ENCODE data around the gene HAPSTR1. TPM values are rescaled to one million over a fixed set of nuclear protein-coding genes. Genes with fewer than 3 reads are reported as not detected.

HAPSTR1 gene
- total and polyA plus RNA-seq, 2 of the 13 experiments (the other 11 are each of a cell fraction or from before 2014, with no cell fraction given) = 25.2 to 83.2 TPM

DNA sequence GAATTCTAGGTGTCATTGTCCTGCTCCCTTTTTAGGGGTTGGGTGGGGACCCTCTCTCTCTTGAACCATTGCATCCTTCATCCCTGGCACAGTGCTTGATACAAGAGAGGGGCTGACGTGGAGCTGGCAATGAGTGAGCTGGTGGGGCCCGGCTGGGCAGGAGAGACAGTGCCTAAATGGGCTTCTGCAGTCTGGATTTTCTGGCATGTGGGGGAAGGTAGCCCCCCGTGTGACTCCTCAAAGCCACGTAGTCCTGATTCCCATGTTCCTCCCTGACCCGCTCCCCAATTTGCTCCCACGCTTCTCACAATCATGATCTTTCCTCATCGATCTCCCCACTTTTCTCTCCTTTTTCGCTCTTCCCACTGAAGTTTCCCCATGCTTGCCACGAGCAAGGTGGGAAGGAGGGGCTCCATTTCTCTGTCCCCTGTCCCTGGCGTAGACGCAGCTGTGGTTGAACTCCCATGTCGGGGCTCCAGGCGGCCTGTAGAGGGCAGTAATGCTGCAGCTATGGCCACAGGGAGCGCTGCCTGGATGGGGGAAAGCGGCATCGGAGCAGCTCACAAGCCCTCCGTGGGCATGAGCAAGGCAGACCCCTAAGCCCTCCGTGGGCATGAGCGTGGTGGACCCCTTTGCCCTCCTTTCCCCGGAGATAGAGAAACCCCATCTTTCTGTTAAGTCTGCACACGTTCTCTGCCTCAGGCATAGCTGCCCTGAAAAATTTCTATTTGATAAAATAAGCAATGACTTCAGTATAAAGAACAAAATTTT is 47.5 kb downstream of the HAPSTR1 start (continued):
- TF ChIP-seq, protein P1, sequence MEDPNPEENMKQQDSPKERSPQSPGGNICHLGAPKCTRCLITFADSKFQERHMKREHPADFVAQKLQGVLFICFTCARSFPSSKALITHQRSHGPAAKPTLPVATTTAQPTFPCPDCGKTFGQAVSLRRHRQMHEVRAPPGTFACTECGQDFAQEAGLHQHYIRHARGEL (CRISPR knock-in tag; IDR thresholded peaks at IDR 0.05) = no peak
- TF ChIP-seq MEIS1 (CRISPR knock-in tag; IDR thresholded peaks at IDR 0.05; ENCODE audit: borderline replicate concordance) (peak; percentile 40; the same call in 1 of the 2 replicates), ZNF343 (CRISPR knock-in tag; IDR thresholded peaks at IDR 0.05) (no peak; the same call in 1 of the 2 replicates), RFXAP (CRISPR knock-in tag; IDR thresholded peaks at IDR 0.05; ENCODE audit: borderline replicate concordance) (no peak), ZFP37 (CRISPR knock-in tag; IDR thresholded peaks at IDR 0.05; ENCODE audit: borderline replicate concordance) (no peak), SAFB2 (CRISPR knock-in tag; IDR thresholded peaks at IDR 0.05; ENCODE audit: borderline replicate concordance, low read depth) (0 out of 2 replicates have a peak, but pooled peaks have one; percentile 63), ASH2L (IDR thresholded peaks at IDR 0.05; ENCODE audit: insufficient read length, low read depth, low read length) (no peak), ZNF3 (CRISPR knock-in tag; IDR thresholded peaks at IDR 0.05) (no peak), ZNF232 (CRISPR knock-in tag; IDR thresholded peaks at IDR 0.05; ENCODE audit: borderline replicate concordance) (no peak), ZBTB7A (CRISPR knock-in tag; IDR thresholded peaks at IDR 0.05) (peak; percentile 78), MED1 (CRISPR knock-in tag; IDR thresholded peaks at IDR 0.05) (0 out of 2 replicates have a peak, but pooled peaks have one; percentile 29), SP140L (CRISPR knock-in tag; IDR thresholded peaks at IDR 0.05; ENCODE audit: borderline replicate concordance) (no peak), ZSCAN25 (CRISPR knock-in tag; IDR thresholded peaks at IDR 0.05) (no peak)
- TF ChIP-seq, protein P2, sequence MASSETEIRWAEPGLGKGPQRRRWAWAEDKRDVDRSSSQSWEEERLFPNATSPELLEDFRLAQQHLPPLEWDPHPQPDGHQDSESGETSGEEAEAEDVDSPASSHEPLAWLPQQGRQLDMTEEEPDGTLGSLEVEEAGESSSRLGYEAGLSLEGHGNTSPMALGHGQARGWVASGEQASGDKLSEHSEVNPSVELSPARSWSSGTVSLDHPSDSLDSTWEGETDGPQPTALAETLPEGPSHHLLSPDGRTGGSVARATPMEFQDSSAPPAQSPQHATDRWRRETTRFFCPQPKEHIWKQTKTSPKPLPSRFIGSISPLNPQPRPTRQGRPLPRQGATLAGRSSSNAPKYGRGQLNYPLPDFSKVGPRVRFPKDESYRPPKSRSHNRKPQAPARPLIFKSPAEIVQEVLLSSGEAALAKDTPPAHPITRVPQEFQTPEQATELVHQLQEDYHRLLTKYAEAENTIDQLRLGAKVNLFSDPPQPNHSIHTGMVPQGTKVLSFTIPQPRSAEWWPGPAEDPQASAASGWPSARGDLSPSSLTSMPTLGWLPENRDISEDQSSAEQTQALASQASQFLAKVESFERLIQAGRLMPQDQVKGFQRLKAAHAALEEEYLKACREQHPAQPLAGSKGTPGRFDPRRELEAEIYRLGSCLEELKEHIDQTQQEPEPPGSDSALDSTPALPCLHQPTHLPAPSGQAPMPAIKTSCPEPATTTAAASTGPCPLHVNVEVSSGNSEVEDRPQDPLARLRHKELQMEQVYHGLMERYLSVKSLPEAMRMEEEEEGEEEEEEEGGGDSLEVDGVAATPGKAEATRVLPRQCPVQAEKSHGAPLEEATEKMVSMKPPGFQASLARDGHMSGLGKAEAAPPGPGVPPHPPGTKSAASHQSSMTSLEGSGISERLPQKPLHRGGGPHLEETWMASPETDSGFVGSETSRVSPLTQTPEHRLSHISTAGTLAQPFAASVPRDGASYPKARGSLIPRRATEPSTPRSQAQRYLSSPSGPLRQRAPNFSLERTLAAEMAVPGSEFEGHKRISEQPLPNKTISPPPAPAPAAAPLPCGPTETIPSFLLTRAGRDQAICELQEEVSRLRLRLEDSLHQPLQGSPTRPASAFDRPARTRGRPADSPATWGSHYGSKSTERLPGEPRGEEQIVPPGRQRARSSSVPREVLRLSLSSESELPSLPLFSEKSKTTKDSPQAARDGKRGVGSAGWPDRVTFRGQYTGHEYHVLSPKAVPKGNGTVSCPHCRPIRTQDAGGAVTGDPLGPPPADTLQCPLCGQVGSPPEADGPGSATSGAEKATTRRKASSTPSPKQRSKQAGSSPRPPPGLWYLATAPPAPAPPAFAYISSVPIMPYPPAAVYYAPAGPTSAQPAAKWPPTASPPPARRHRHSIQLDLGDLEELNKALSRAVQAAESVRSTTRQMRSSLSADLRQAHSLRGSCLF (CRISPR knock-in tag; IDR thresholded peaks at IDR 0.05; ENCODE audit: borderline replicate concordance) = no peak
- TF ChIP-seq, protein P3, sequence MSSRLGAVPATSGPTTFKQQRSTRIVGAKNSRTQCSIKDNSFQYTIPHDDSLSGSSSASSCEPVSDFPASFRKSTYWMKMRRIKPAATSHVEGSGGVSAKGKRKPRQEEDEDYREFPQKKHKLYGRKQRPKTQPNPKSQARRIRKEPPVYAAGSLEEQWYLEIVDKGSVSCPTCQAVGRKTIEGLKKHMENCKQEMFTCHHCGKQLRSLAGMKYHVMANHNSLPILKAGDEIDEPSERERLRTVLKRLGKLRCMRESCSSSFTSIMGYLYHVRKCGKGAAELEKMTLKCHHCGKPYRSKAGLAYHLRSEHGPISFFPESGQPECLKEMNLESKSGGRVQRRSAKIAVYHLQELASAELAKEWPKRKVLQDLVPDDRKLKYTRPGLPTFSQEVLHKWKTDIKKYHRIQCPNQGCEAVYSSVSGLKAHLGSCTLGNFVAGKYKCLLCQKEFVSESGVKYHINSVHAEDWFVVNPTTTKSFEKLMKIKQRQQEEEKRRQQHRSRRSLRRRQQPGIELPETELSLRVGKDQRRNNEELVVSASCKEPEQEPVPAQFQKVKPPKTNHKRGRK (CRISPR knock-in tag; IDR thresholded peaks at IDR 0.05) = peak; percentile 80; the same call in 1 of the 2 replicates
- TF ChIP-seq, protein P4, sequence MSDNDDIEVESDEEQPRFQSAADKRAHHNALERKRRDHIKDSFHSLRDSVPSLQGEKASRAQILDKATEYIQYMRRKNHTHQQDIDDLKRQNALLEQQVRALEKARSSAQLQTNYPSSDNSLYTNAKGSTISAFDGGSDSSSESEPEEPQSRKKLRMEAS (IDR thresholded peaks at IDR 0.05) = no peak
- TF ChIP-seq, protein P5, sequence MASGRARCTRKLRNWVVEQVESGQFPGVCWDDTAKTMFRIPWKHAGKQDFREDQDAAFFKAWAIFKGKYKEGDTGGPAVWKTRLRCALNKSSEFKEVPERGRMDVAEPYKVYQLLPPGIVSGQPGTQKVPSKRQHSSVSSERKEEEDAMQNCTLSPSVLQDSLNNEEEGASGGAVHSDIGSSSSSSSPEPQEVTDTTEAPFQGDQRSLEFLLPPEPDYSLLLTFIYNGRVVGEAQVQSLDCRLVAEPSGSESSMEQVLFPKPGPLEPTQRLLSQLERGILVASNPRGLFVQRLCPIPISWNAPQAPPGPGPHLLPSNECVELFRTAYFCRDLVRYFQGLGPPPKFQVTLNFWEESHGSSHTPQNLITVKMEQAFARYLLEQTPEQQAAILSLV (CRISPR knock-in tag; IDR thresholded peaks at IDR 0.05; ENCODE audit: borderline replicate concordance) = peak; percentile 78; the same call in 1 of the 2 replicates
- TF ChIP-seq, protein P6, sequence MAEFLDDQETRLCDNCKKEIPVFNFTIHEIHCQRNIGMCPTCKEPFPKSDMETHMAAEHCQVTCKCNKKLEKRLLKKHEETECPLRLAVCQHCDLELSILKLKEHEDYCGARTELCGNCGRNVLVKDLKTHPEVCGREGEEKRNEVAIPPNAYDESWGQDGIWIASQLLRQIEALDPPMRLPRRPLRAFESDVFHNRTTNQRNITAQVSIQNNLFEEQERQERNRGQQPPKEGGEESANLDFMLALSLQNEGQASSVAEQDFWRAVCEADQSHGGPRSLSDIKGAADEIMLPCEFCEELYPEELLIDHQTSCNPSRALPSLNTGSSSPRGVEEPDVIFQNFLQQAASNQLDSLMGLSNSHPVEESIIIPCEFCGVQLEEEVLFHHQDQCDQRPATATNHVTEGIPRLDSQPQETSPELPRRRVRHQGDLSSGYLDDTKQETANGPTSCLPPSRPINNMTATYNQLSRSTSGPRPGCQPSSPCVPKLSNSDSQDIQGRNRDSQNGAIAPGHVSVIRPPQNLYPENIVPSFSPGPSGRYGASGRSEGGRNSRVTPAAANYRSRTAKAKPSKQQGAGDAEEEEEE (CRISPR knock-in tag; IDR thresholded peaks at IDR 0.05; ENCODE audit: borderline replicate concordance) = peak; percentile 81; the same call in 1 of the 2 replicates
